ENCODE data around the gene MBD3.

MBD3 gene

DNA sequence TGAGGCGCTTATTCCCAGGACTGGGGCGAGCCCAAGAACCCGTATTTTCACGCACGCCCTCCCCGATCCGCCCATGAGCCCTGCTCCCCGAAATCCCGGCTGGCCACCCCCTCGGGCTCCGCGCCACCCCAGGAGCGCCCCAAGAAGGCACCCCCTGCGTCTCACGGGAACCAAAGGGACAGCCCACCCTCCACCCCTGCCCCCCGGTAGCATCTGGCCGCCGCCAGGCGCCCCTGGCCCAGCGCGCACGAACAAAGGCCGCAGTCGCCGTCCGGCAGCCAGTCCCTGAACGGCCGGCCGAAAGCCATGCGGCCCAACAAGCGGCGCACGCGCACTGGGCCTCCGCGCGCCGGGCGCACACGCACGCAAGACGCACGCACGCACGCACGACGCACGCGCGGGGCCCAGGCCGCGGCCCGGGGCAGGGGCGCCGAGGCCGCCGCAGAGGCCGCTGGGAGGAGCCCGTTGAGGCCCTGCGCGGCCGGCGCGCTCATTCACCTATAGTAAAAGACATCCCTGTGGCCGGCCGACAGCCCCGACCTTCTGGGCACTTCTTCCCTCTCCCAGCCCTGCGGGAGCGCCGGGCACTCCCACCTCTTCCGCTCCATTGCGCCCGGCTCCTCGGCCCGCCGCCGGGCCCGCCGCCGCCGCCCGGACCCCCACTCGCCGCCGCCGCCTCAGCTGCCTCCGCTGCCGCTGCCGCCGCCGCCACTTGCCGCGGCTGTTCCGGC, 476 bp downstream of the MBD3 start:
- no peak for DNase-seq

DNA sequence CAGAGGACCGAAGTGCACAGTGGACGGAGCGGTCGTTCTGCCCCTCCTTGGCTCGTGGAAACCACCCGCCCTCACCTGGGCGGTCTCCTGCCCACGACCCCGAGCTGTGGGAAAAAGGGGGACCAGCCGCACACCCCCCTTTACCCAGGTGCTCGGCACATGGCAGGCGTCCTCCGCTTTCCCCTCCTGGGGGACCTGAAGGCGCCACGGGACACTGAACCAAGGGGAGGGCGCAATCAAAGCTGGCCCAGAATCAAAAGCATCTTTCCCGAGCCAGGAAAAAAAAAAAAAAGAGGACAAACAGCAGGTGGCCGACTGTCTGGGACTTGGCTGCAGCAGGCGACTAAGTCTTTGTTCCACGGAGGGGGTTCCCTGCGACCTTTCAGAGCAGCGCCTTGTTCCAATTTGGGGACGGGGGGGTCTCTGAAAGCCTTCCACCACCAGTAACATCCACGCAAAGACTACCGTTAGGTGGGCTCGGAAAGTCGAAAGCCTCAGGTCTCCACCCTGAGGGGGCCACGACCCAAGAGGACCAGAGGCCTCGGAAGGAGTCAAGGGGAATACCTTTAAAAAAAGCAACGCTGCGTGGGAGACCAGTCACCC, 1.1 kb downstream of the MBD3 start:
- DNase-seq: no peak

DNA sequence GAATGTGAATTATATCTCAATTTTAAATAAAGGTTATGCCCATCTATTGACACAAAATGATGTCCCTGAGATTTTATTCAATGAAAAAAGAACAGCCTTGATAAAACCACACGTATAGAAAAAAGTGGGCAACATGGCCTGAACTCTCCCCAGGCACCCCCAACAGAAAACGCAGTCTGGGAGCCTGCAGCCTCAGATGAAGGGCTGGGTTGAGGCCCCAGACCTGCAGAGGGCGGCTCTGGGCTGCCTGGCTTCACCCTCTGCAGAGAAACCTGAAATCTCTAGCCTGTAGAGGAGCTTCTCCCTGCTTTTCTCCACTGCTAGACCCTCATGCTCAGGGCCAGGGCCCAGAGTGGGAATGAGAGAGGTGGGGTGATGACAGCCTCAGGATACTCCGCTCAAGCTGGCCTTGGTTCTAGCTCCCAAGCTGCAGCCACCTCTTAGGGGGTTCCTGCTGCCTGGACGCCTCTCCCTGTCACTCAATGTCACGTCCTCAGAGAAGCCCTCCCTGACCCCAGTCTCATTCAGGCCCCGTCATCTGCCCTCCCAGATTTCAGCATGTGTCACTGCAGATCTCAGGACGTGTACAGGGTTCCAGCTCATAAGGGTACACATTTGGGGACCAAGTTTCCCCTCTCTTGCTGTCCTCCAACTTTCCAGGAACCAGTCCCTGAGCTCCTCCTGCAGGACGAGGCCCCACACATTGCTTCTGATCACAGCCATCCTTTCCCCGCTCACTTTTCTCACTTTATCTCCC, 1.8 kb downstream of the MBD3 start:
- DNase-seq: no peak

DNA sequence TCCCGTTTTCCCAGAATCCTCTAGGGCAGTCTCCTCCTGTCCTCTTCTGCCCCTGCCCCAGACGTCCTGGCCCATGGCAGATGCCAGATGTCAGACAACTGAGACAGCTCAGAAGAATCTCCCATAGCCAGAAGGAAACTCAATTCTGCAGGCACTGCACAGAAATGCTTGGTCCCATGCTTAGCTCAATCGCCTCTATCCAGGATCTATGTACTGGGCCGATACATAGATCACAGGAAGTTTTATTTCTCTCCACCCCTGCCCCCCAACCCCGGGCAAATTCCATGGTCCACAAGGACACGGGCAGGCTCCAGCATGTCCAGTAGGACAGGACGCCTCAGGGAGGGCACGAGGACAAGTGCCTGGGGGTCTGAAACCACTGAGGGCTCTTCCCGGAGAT, 4.8 kb downstream of the MBD3 start:
- no peak for DNase-seq

DNA sequence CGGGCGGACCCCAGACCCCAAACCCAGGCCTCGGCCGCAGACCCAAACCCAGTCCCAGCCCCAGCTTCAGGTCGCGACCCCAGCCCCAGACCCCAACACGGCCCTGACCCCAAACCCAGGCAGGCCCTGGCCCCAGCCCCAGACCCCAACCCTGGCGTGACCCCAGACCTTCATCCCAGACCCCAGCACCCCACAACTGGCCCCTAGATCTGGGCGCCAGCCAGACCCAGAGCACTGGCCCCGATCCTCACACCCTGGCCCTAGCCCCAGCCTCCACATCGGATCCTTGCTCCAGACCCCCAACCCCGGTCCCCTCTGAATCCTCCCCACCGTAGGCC, 7.5 kb downstream of the MBD3 start:
- no peak for DNase-seq

DNA sequence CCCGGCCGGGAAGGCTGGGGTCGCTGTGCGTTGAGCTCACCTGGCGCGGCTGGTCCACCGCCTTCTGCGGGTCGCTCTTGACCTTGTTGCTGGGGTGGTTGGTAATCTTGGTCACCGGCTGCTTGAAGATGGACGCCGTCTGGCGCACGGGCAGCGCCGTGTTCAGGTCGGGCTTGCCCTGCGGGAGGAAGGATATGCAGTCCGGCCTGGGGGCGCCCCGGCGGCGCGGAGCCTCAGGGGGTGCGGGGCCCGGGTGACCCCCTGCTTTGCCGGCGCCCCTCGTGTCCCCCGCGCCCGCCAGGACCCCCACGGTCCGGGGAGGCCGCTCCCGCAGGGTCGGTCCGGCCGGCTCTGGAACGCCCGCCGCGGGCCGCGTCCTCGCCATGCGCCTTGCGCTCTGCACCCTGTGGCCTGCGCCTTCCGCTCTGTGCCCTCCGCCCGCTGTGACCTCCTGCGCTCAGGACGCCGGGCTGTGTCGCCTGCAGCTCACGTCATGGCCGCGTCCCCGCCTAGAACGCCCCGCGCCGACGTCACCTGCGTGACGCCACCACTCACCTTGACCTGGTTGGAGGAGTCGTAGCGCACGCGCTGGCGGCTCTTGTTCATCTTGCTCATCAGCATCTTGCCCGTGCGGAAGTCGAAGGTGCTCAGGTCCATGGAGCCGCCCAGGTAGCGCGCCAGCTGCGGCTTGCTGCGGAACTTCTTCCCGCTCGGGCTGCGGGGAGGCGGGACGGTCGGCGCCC, 8.0 kb downstream of the MBD3 start:
- no peak for DNase-seq

DNA sequence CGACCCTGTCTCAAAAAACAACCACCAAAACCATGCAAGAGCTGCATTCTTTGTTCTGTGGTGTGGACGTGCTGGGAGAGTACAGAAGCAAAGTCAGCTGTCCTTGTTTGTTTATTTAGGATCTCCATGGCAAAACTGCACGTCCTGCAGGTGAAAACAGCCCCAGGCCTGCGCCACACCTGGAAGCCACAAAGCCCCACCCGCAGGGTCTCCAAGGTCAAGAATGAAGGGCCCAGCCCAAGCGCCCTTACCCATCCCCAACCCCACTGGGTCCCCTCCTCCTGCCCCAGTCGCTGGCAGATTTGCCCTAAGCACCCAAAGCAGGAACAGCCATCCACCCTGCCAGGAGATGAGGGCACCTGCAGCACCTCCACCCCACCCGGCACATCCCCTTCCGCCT, 10.5 kb downstream of the MBD3 start:
- DNase-seq: no peak

DNA sequence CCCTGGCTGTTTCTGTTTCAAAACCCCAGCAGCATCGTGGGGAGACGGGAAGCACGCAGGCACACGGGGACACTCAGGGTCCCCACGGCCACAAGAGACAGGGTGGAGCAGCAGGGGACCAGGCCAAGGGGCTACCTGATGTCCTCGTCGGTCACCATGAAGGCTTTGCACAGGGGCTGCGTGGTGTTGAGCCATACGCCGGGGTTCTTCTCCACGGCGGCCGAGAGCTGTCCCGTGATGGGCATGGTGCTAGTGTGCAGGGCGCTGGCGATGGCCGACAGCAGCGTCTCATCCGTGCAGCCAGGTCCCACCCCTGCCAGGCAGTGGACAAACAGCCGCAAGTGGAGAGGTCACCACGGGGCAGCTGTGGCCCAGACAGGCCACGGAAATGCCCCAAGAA, 11.7 kb downstream of the MBD3 start:
- DNase-seq: no peak

DNA sequence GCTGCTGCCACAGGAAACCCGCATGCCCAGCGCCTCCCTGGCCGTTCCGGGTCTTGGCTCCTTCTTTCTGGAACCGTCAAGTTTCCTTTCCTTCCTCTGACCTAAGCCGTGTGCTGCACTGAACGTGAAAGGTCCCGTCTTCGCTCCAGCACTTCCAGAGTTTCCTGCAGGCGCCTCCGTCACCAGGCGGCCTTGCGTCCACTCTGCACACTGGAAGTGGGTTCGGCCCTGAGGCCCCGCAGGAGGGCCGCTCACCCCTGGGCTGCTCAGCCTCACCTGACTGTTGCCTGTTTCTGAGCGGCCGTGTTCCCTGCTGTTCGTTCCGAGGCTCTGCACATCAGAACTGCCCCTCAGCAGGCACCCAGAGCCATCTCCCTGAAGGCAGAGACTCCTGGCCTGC, 12.3 kb downstream of the MBD3 start:
- DNase-seq: no peak

DNA sequence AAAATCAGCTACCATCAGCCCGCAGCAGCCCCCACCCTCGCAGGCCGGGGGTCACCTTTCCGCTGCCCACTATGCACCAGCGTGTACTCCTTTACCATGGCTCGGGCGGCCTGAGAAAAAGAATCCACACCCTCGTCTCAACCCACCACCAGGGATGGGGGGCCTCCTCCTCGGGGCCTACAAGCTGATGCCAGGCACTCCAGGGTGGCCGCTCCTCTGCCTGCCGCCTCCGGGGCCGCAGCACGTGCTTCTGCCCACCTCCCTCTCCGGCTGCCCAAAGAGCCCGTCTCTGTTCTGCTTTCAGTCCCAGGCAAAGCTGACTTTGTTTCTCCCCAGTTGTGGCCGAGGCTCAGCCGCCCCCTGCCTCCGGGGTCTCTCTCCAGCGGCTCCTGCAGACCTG, 13.4 kb downstream of the MBD3 start:
- no peak for DNase-seq

DNA sequence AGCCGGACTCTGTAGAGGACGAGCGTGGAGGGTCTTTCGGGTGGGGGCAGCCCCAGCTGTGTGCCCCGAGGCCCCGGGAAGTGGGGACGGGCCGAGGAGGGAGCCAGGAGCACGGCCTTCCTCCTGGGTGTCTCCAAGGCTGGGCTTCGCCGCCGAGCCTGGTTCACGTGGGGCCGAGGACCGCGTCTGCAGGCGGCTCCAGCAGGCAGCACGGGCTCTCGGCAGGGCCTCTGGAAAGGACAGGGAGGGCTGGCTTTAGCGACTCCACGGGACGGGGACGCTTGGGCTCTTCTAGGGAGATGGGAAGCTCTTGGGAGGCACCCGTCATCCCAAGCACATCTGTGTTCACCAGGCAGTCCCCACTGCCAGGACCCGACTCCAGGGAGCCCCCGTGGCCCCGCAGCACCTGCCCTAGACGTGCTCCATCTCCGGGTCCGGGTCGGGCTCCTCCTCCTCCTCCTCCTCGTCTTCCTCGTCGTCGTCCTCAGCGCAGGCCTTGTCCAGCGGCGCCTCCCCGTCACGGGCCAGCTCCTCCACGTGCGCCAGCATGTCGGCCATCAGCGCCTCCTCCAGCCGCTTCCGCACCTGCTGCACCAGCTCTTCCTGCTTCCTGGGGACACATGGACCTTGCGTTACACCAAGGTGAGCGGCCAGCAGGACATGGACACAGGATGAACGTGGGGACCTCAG, 14.6 kb downstream of the MBD3 start:
- DNase-seq: no peak

DNA sequence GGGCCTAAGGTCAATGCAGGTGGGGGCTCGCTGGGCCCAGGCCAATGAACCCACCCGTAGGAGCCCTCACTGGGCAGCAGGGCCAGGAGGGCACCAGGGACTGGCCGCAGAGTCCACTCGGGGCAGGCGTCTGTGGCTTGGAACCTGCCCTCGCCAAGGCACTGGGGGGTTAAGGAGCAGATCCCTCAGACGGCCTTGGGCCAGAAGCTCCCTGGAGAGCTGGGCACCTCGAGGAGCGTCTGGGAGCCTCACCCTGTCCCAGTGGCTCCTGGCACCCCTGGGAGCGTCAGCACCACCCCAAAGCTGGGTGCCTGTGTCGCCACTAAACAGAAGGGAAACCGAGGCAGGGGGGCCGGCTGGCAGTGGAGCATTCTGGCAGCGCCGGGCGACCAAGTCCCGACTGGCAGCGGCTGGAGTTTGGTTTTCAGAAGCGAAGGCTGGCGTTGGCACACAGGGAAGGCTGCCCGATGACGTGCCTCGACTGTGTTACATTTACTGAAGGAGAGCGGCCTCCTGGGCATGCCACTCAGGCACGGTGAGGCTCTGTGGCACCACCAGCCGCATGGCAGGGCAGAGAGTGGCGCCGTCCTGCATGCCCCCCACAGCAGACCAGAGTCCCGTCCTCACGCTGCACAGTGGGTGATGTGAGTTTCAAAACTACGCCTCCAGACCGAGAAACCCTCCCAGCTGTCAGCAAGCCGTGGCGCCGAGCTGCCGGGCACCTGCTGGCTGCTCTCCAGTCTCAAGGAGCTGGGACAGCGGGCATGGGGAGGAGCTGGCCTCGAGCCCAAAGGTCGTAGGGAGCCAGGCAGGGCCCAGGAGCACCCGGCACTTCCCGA, 15.4 kb downstream of the MBD3 start:
- DNase-seq: no peak

DNA sequence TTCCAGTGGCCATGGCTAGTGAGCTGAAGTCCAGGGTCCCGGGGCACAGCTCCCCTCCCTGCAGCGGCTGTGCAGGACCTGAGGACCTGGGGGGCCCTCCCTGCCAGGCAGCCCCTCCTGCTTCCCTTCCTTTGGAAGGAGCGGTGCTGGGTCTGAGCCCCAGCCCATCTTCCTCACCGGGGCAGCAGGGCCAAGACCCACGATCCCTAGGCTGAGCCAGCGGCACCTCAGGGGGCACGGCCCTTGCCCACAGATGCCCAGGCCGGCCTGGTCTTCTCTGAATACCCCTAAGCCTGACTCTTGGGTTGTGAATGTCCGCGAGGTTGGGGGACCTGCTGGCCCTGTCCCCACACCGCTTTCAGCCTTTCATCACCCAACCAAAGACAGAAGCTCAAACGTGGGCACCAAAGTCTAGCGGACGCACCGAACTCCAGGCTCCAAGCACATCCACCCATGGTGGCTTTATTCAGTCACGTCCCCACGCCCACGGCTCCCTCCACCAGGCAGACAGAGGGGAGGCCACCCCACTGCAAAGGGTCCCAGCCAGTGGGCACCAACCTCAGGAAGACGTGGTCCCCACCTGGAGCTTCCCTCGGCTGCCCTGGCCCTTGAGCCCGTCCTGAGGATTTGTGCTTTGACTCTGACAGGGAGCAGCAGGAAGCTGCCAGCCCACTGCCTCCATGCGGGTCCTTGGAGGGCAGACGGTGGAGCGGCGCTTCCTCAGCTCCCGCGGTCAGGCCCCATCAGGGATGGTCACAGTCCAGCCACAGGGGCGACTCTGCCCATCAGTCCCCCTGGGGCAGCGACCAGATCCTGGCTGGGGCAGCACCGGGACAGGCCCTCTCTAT, 16.2 kb downstream of the MBD3 start:
- DNase-seq: no peak

DNA sequence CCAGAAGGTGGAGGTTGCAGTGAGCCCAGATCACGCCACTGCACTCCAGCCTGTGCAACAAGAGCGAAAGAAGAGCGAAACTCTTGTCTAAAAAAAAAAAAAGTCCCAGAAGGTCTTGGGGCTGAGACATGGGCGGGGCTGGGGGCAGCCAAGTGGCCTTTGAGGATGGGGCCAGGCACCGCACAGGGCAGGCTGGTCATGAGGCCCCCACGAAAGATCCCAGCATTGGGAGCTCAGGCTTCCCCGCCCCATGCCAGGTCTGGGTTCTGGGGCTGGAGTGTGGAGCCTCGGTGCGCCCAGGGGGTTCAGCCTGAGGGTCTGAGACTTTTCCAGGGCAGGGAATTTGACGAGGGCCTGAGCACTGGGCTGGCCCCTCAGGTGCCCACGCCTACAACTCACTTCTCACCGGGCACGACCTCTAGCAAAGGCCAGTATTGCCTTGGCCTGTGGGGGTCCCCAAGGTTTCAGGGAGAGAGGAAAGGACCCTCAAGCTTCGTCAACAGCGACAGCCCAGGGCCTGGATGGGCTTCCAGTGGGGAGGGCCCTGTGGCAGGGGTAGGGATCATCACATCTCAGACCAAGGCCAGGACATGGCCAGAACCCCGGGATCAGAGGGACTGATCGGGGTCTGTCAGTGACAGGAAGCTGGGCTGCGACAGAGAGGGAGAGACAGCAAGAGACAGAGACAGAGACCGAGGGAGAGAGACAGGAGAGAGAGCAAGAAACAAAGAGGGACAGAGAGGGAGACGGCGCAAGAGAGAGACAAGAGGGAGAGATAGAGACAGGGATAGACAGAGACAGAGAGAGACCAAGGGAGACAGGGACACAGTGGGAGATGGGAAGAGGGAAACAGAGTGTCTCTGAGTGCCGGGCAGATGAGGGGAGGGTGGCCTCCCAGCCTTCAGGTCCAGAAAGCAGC, 17.1 kb downstream of the MBD3 start:
- no peak for DNase-seq

DNA sequence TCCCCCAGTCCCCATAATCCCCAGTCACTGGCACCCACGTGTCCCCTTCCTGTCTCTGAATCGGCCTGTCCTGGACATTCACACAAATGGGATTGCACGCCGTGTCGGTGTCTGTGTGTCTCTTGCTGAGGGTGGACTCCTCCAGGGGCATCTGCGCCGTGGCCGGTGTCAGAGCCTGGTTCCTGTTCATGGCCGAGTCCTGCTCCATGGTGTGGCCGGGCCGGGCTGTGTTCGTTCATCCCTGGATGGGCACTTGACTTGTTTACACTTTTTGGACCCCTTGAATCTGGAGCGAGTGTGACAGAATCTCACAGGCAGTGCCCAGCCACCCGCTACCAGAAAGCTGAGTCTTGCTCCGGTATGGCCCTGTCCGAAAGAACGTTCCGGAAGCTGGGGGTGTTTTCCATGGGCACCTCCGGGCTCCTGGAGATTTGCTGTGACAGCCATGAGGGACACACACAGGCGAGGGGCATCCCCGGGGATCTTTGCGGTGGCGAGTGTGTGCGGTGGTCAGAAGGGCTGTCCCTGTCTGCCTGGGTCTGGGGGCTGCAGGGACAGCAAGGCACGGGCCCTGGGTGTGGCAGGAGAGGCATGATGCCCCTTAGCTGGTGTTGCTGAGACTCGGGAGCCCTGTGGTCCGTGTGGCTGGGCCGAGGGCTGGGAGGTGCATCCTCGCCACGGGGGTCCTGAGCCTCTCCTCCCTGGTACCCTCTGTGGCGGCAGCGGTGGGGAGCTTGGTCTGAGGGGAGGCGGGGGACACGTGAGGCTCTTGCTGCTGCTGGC, 18.1 kb downstream of the MBD3 start:
- DNase-seq: no peak

DNA sequence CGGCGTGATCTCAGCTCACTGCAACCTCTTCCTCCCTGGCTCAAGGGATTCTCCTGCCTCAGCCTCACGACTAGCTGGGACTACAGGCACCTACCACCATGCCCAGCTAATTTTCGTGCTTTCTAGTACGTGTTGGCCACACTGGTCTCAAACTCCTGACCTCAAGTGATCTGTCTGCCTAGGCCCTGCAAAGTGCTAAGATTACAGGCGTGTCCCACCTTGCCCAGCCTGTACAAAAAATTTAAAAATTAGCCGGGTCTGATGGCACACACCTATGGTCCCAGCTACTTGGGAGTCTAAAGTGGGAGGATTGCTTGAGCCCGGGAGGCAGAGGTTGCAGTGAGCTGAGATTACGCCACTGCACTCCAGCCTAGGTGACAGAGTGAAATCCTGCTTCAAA, 19.9 kb downstream of the MBD3 start:
- no peak for DNase-seq

DNA sequence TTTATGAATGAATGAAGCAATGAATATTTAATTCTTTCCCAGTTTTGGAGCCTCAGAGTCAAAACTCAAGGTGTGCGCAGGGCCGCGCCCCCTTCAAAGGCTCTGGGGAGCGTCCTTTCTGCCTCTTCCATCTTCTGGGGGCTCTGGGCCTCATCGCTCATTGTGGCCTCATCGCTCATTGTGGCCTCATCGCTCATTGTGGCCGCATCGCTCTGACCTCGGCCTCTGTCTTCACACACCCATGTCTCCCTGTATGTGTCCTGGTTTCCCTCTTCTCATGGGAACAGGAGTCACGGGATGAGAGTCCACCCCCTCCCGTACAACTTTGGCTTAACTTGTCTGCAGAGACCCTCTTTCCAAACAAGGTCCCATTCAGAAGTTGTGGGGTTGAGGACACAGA, 21.3 kb downstream of the MBD3 start:
- no peak for DNase-seq

DNA sequence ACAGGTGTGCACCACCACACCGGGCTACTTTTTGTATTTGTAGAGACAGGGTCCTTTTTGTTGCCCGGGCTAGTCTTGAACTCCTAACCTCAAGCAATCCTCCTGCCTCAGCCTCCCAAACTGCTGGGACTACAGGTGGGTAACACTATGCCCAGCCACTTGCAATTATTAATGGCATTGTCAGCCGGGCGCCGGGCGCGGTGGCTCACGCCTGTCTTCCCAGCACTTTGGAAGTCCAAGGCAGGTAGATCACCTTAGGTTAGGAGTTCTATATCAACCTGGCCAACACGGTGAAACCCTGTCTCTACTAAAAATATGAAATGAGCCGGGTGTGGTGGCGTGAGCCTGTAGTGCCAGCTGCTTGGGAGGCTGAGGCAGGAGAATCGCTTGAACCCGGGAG, 21.8 kb downstream of the MBD3 start:
- DNase-seq: no peak

DNA sequence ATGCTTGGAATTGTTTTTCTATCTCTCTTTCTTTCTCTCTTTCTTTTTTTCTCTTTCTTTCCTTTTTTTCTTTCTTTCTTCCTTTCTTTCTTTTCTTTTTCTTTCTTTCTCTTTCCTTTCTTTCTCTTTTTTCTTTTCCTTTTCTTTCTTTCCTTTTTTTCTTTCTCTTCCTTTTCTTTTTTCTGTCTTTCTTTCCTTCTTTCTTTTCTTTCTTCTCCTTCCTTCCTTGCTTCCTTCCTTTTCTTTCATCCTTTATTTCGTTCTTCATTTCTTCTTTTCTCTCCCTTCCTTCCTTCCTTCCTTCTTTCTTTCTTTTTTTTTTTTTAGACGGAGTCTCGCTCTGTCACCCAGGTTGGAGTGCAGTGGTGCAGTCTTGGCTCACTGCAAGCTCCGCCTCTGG, 22.7 kb downstream of the MBD3 start:
- no peak for DNase-seq

Data from cortex of kidney (tissue), 1 donor.